Fibroblast of pulmonary artery (primary cell): ENCODE data around the gene SLC22A2.

ENCODE experiments used
- DNase-seq: peaks from one replicate; pipeline ENCODE4 v3.0.0-alpha.2; 2010; ENCODE audit warnings: low read depth
- H3K4me3 ChIP-seq: replicated peaks from 2 replicates; pipeline ENCODE4 v1.5.1; 2011; ENCODE audit warnings: low read depth, mild to moderate bottlenecking, control low read depth, low read length, moderate library complexity
- TF ChIP-seq, protein P1 (sequence below): IDR thresholded peaks from 2 replicates; pipeline ENCODE4 v1.5.1; 2011; ENCODE audit warnings: mild to moderate bottlenecking, control low read depth, low read length, inconsistent platforms; ENCODE audit errors: missing control alignments

The SLC22A2 gene

DNA sequence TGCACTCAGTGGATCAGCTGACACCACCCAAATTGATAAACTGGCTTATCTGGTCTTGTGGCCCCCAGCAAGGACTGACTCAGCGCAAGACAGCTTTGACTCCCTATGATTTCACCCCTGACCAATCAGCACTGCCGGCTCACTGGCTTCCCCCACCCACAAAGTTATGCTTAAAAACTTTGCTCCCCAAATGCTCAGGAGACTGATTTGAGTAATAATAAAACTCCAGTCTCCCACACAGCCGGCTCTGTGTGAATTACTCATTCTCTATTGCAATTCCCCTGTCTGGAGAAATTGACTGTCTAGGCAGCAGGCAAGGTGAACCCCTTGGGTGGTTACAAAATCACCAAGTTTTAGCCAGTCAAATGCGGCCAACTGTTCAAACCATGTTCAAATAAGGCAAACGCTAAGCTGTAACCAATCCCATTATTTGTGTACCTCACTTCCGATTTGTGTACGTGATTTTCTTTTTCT is 32.5 kb downstream of the SLC22A2 start:
- no peak for DNase-seq
- TF ChIP-seq, protein P1, sequence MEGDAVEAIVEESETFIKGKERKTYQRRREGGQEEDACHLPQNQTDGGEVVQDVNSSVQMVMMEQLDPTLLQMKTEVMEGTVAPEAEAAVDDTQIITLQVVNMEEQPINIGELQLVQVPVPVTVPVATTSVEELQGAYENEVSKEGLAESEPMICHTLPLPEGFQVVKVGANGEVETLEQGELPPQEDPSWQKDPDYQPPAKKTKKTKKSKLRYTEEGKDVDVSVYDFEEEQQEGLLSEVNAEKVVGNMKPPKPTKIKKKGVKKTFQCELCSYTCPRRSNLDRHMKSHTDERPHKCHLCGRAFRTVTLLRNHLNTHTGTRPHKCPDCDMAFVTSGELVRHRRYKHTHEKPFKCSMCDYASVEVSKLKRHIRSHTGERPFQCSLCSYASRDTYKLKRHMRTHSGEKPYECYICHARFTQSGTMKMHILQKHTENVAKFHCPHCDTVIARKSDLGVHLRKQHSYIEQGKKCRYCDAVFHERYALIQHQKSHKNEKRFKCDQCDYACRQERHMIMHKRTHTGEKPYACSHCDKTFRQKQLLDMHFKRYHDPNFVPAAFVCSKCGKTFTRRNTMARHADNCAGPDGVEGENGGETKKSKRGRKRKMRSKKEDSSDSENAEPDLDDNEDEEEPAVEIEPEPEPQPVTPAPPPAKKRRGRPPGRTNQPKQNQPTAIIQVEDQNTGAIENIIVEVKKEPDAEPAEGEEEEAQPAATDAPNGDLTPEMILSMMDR: no peak
- no peak overlapping the region for H3K4me3 ChIP-seq

DNA sequence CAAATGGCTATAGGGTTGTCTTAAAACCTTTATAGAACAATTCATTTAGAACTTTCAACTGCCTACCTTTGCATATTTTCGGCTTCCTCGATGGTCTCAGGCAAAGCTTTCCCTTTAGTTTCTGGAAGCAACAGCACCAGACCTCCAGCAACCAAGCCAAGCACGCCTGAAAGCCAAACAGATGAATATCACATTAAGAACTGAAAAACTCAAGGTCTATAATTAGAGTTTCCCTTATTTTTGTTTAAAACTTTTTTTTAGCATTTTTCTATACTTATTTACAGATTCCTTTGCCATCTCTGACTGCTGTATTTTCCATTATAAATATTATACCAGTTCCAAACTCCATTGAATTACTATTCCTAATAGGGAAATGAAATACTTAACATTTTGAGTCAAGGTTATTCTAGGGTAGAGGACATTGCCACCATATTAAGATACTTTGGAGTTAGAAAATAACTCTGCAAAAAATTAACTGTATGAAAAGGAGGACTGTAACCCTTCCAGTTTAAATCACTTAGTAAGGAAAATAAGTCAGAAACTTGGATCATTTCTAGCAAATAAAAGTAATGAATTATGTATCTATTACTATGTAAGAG is 33.9 kb downstream of the SLC22A2 start:
- DNase-seq: no peak
- H3K4me3 ChIP-seq: no peak overlapping the region
- TF ChIP-seq, protein P1: no peak

DNA sequence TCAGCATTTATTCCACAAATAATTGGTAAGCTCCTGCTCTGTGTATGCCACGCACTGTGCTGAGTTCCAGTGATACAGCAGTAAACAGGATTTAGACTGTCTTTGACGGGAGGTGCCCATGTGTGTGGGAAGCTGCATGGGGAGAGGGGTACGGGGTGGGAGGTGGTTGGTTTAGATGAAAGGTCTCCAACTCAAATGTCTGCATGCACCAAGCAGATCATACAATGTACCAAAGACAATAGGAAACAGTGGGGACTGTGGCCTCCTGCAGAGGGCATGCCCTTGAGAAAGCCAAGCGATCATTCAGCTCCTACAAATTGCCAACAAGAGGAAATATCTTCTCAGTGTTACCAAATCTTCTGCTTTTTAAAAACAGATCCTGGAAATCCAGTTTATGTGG is 36.1 kb downstream of the SLC22A2 start:
- no peak for DNase-seq
- H3K4me3 ChIP-seq: no peak overlapping the region
- TF ChIP-seq, protein P1: no peak

DNA sequence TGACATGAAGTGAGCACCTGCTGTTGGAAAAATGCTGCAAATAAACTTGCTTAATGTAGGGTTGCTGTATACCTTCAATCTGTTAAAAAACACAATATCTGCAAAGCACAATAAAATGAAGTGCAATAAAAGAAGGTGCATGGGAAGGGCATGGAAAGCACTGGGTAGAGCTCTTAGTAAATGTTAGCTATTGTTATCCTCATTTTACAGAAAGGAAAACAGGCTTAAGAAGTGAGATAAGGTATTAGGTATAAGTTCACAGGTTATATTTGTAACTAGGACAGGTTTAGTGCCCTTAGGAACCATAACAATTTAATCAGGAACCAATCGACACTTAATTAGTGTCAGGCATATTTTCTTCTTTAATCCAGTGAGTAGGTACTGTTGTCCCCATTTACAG is 36.7 kb downstream of the SLC22A2 start:
- H3K4me3 ChIP-seq: no peak overlapping the region
- no peak for DNase-seq
- TF ChIP-seq, protein P1: no peak

DNA sequence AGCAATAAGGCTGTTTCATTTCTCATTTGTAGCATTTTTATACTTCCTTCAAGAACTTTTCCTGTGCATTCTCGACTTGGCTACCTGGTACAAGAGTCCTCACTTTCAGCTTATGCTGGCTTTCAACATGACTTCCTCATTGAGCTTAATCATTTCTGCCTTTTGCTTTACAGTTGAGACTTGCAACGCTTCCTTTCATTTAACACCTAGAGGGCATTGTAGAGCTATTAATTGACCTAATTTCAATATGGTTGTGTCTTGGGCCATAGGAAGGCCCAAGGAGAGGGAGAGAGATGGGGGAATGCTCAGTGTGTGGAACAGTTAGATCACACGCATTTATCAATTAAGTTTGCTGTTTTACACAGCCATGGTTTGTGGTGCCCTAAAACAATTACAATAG is 37.2 kb downstream of the SLC22A2 start:
- DNase-seq: peak; percentile 59
- TF ChIP-seq, protein P1: peak; percentile 18
- H3K4me3 ChIP-seq: no peak overlapping the region

DNA sequence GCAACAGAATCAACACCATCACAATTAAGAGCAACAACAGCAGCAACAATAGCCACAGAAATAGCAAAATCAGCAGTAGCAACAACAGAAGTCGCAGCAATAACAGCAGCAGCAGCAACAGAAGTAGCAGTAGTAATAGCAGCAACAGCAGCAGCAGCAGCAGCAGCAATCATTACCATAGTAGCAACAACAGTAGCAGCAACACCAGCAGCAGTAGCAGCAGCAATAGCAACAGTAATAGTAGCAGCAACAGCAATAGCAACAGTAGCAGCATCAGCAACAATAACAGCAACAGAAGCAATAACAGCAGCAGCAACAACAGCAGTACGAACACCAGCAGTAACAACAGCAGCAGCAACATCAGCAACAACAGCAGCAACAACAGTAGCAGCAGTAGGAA is 39.8 kb downstream of the SLC22A2 start:
- peak; percentile 42 for DNase-seq
- no peak overlapping the region for H3K4me3 ChIP-seq
- TF ChIP-seq, protein P1: no peak

DNA sequence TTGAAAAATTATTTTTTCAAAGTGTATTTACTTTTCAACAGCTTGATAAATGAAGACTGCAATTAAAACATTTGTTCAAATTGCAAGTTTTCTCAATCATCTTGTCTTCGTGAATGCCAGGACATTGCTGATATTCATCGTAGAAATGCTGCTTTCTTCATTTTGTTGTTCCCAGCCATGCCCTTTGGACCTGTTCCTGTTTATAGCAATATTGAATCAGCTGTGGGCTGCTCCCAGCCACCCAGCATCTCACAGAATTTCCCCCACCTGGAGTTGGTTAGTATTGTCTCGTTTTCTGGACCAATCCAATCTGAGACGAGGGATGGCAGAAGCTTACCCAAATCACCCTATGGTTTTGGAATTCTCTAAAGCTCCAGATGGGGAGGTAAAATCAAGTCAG is 40.8 kb downstream of the SLC22A2 start:
- TF ChIP-seq, protein P1: no peak
- H3K4me3 ChIP-seq: no peak overlapping the region

More for the DNA sequence above, 40.8 kb downstream of the SLC22A2 start:
- no peak for DNase-seq
